ENCODE results near the gene SNX32.
"Not testable (repeated sequence)": the region's sequence is repeated elsewhere in the genome, so short reads cannot be mapped to it uniquely, and the experiment has no call there.

DNA sequence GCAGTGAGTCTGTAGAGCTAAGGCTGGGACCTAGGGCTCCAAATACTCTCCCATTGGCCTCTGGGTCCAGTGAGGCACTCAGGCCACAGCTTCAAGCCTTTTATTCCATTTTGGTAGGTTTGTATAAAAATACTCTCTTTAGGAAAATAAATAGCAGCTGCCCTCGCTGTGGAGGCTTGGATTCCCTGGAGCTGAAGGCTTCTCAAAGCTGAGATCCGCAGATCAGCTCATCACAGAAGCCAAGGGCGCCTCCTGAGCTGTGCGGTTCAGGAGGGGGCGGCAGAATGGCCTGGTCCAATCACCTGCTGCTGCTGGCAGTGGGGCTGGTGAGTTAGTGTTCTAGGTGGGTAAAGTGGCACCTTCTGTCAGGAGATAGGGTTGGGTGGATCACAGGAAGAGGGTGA lies 58.4 kb downstream of the SNX32 start:
- TF ChIP-seq, protein P1, sequence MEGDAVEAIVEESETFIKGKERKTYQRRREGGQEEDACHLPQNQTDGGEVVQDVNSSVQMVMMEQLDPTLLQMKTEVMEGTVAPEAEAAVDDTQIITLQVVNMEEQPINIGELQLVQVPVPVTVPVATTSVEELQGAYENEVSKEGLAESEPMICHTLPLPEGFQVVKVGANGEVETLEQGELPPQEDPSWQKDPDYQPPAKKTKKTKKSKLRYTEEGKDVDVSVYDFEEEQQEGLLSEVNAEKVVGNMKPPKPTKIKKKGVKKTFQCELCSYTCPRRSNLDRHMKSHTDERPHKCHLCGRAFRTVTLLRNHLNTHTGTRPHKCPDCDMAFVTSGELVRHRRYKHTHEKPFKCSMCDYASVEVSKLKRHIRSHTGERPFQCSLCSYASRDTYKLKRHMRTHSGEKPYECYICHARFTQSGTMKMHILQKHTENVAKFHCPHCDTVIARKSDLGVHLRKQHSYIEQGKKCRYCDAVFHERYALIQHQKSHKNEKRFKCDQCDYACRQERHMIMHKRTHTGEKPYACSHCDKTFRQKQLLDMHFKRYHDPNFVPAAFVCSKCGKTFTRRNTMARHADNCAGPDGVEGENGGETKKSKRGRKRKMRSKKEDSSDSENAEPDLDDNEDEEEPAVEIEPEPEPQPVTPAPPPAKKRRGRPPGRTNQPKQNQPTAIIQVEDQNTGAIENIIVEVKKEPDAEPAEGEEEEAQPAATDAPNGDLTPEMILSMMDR (IDR thresholded peaks at IDR 0.05; ENCODE audit: low read depth, low read length, poor library complexity, severe bottlenecking): not testable (repeated sequence)
- TF ChIP-seq EZH2phosphoT487 (IDR thresholded peaks at IDR 0.05; ENCODE audit: borderline replicate concordance, low read length): not testable (repeated sequence)
